Measurements from ENCODE around the gene LRRN2. TPM values are rescaled to one million over a fixed set of nuclear protein-coding genes. Genes with fewer than 3 reads are reported as not detected.

Gene LRRN2
- polyA plus RNA-seq, 1 donor from 2014 or later, result 3.3 TPM

- H2AFZ ChIP-seq (ENCODE audit: low read depth, low read length), result no peak overlapping the region
- no peaks in the 10 kb centered on the region for H3K9me2 ChIP-seq (ENCODE audit: insufficient read depth, low read length)
- H3K79me2 ChIP-seq (replicated peaks; ENCODE audit: insufficient read depth, low read length), result no peaks in the 10 kb centered on the region
- no peak overlapping the region for H3K9ac ChIP-seq (ENCODE audit: low read length)
- TF ChIP-seq EP300 (conservative IDR thresholded peaks at IDR 0.05; ENCODE audit: poor library complexity, severe bottlenecking), result no peak
- no peak for TF ChIP-seq RAD21 (conservative IDR thresholded peaks at IDR 0.05)
- TF ChIP-seq CTCF (IDR thresholded peaks at IDR 0.05; ENCODE audit: poor library complexity, severe bottlenecking), result no peak
- TF ChIP-seq REST (IDR thresholded peaks at IDR 0.05; ENCODE audit: borderline replicate concordance), result no peak
- TF ChIP-seq MXI1 (conservative IDR thresholded peaks at IDR 0.05; ENCODE audit: poor library complexity, severe bottlenecking), result no peak
- TF ChIP-seq TAF1 (IDR thresholded peaks at IDR 0.05; ENCODE audit: low read depth), result no peak
- no peak for TF ChIP-seq POLR2AphosphoS5 (IDR thresholded peaks at IDR 0.05)
- TF ChIP-seq SMC3 (conservative IDR thresholded peaks at IDR 0.05; ENCODE audit: poor library complexity), result no peak
- TF ChIP-seq EZH2 (IDR thresholded peaks at IDR 0.05; ENCODE audit: borderline replicate concordance, insufficient read depth, low read length, poor library complexity, severe bottlenecking), result no peak
- no peaks in the 10 kb centered on the region for H3K27me3 ChIP-seq (ENCODE audit: insufficient read depth, low read depth, low read length)
- peak overlapping the region; percentile 2 for H3K4me3 ChIP-seq (ENCODE audit: low read length)
- H4K20me1 ChIP-seq (ENCODE audit: insufficient read depth), result no peaks in the 10 kb centered on the region
- H3K36me3 ChIP-seq (ENCODE audit: insufficient read depth, low read length), result no peaks in the 10 kb centered on the region
- peaks cover 4% of the 10 kb centered on the region for H3F3A ChIP-seq (ENCODE audit: insufficient read depth, low read length, poor library complexity, severe bottlenecking)
- no peak overlapping the region for H3K4me2 ChIP-seq (ENCODE audit: low read length)
- no peaks in the 10 kb centered on the region for H3K9me3 ChIP-seq (ENCODE audit: low read length)
- peak overlapping the region; percentile 36 for H3K27ac ChIP-seq (ENCODE audit: low read length)
Observed at GRCh38 chr1:204712708-204713430, 27.3 kb upstream of the LRRN2 start.

- Histone ChIP-seq H3K27ac (ENCODE audit: low read length) (peak overlapping the region; percentile 36), H4K20me1 (ENCODE audit: insufficient read depth) (no peaks in the 10 kb centered on the region), H3K9me3 (ENCODE audit: low read length) (no peaks in the 10 kb centered on the region), H3K9me2 (ENCODE audit: insufficient read depth, low read length) (no peaks in the 10 kb centered on the region), H3K27me3 (ENCODE audit: insufficient read depth, low read depth, low read length) (no peaks in the 10 kb centered on the region), H3K4me2 (ENCODE audit: low read length) (no peak overlapping the region), H2AFZ (ENCODE audit: low read depth, low read length) (no peak overlapping the region), H3K4me3 (ENCODE audit: low read length) (peak overlapping the region; percentile 2), H3K9ac (ENCODE audit: low read length) (peak overlapping the region; percentile 15), H3F3A (ENCODE audit: insufficient read depth, low read length, poor library complexity, severe bottlenecking) (peaks cover 4% of the 10 kb centered on the region), H3K79me2 (replicated peaks; ENCODE audit: insufficient read depth, low read length) (no peaks in the 10 kb centered on the region), H3K36me3 (ENCODE audit: insufficient read depth, low read length) (no peaks in the 10 kb centered on the region)
- TF ChIP-seq EP300 (conservative IDR thresholded peaks at IDR 0.05; ENCODE audit: poor library complexity, severe bottlenecking) (peak; percentile 84), SMC3 (conservative IDR thresholded peaks at IDR 0.05; ENCODE audit: poor library complexity) (no peak), REST (IDR thresholded peaks at IDR 0.05; ENCODE audit: borderline replicate concordance) (peak; percentile 64), POLR2AphosphoS5 (IDR thresholded peaks at IDR 0.05) (peak; percentile 29), RAD21 (conservative IDR thresholded peaks at IDR 0.05) (no peak), CTCF (IDR thresholded peaks at IDR 0.05; ENCODE audit: poor library complexity, severe bottlenecking) (peak; percentile 9)
Observed at GRCh38 chr1:204711947-204712701, 26.6 kb upstream of the LRRN2 start.
